Measurements from ENCODE around the gene ZNF264.
"Not testable (repeated sequence)": the region's sequence is repeated elsewhere in the genome, so short reads cannot be mapped to it uniquely, and the experiment has no call there.

Gene ZNF264

DNA sequence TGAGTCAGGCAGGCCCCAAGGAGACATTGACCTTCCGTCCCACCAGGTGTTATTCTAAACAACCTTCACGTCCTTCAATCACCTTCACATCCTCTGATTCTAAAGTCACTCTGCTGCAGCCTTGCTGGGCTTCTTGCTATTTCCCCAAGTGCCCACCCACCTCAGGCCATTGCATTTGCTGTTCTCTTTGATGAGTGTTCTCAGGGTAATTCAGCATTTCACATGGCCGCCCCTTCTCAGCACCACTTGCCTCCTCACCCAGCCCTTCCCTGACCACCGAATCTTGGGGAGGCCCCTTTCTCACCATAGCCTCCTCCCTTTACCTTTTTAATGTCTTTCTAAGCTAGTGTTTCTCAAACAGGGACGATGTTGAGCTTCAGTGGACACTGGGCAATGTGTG, 53.8 kb downstream of the ZNF264 start:
- DNase-seq (ENCODE audit: low read depth in 2 of 2) = no peak

DNA sequence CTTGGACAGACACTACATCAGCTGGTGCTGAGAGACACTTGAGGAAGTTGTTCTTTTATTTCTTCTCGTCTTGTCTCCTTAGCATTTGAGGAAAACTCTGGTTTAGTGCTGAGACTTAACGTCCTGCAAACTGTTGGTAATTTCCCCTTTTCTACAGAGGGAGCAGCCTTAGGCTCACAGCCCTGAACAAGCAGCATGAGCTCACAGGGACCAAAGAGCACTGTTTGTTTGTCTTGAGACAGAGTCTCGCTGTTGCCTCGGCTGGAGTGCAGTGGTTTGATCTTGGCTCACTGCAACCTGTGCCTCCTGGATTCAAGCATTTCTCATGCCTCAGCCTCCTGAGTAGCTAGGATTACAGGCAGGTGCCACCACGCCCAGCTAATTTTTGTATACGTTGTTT, 54.7 kb downstream of the ZNF264 start:
- no peak for DNase-seq (ENCODE audit: low read depth in 2 of 2)

DNA sequence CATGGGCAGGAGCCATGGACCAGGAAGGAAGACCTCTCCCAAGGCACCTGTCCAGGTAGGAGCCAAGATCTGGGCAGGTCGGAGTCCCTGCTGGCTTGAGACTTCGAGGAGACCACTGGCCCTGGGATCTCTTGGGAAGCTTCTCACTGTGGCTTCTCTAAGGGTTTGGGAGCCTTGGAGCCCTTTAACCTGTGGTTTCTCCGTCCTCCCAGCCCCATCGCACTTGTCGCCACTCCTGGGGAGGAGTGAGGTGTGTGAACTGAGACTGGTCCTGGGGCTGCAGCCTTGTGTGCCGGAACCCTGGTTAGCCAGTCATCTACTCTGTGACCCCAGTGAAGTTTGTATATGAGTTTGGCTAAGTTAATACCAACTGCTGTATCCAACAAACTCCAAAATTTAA, 57.3 kb downstream of the ZNF264 start:
- no peak for DNase-seq (ENCODE audit: low read depth in 2 of 2)

DNA sequence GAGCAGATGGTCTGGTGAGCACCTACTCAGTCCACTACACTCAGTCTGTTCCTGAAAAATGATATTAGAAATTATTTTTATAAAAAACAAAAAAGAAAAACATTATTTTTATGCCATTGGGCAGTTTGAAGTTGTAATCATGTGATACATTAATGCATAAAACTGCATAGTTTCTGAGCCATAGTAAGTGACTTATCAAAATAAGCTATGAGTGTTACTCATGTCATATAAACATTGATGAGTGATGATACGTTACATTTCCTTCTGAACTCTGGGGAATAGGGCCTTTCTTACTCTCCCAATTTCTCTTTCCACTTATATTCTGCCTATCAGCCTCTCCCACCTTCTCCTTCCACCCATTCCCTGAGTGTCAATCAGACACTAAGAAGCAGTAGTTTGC, 58.0 kb downstream of the ZNF264 start:
- no peak for DNase-seq (ENCODE audit: low read depth in 2 of 2)

- not testable (repeated sequence) for DNase-seq (ENCODE audit: low read depth in 2 of 2)
Observed at GRCh38 chr19:57253767-57254166, 62.5 kb downstream of the ZNF264 start.

GRCh38 chr19:57262044-57262443, 70.7 kb downstream of the ZNF264 start:
- DNase-seq (ENCODE audit: low read depth in 2 of 2) = no peak

GRCh38 chr19:57263244-57263741, 72.0 kb downstream of the ZNF264 start:
- no peak for DNase-seq (ENCODE audit: low read depth in 2 of 2)

DNA sequence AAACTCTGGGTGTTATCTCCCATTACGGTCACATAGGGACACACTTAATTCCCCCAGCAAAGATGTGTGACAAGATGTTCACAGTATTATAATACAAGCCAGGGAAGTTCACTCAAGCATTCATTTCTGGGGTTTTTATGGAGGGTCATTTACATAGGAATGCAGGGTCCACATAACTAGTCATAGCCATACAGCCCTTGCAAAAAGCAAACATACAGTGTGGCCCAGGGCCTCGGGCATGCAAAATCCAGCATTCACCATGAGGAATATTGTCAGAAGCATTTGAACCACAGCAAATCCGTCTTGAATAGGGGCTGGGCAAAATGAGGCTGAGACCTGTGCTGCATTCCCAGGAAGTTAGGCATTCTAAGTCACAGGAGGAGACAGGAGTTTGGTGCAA, 76.0 kb downstream of the ZNF264 start:
- DNase-seq (ENCODE audit: low read depth in 2 of 2) = no peak

GRCh38 chr19:57269515-57270250, 78.4 kb downstream of the ZNF264 start:
- DNase-seq (ENCODE audit: low read depth in 2 of 2) = no peak

DNA sequence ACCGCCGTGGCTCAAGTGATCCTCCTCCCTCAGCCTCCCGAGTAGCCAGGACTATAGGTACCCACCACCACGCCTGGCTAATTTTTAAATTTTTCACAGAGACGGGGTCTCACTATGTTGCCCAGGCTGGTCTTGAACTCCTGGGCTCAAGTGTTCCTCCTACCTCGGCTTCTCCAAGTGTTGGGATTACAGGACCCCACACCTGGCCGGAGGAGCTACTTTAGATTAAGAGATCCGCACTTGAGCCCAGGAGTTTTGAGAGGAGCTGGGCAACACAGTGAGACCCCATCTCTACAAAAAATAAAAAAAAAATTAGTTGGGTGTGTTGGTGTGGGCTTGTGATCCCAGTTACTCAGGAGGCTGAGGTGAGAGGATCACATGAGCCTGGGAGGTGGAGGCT, 80.0 kb downstream of the ZNF264 start:
- DNase-seq (ENCODE audit: low read depth in 2 of 2) = no peak

All from activated CD8-positive, alpha-beta memory T cell treated with anti-CD3 and anti-CD28 coated beads for 4 hours (primary cell).